Activated B cell treated with CpG ODN at 0.5 μM for 24 hours (primary cell): Measurements from ENCODE around the gene SCAI. TPM values are rescaled to one million over a fixed set of nuclear protein-coding genes. Genes with fewer than 3 reads are reported as not detected.
"Not testable (repeated sequence)": the region's sequence is repeated elsewhere in the genome, so short reads cannot be mapped to it uniquely, and the experiment has no call there.

ENCODE experiments used
- ATAC-seq: fragments of 200-7000 bp; cut with Tn5 transposase; one replicate; pipeline ENCODE4 v1.10.0; 2021; ENCODE audit warnings: low read depth, mild to moderate bottlenecking, moderate library complexity
- CTCF ChIA-PET: fragments of 350-600 bp; sonication (Branson Sonifier 250); formaldehyde crosslinking; loops from one replicate; lab custom pipeline; 2021; ENCODE audit warnings: antibody characterized with exemption; lab: Charles Lee
- POLR2A ChIA-PET: fragments of 350-600 bp; sonication (Branson Sonifier 250); formaldehyde crosslinking; loops from one replicate; lab custom pipeline; 2021; ENCODE audit warnings: antibody characterized with exemption; lab: Charles Lee
- DNase-seq: peaks from one replicate; pipeline ENCODE4 v3.0.0; 2022
- H3K27ac Mint-ChIP-seq: one replicate; pipeline ENCODE4 v1.8.0; 2020; ENCODE audit warnings: mixed read lengths
- H3K27me3 Mint-ChIP-seq: one replicate; pipeline ENCODE4 v1.8.0; 2021; ENCODE audit warnings: mixed read lengths
- H3K36me3 Mint-ChIP-seq: one replicate; pipeline ENCODE4 v1.8.0; 2021; ENCODE audit warnings: low read depth, mixed read lengths
- H3K4me1 Mint-ChIP-seq: one replicate; pipeline ENCODE4 v1.8.0; 2021; ENCODE audit warnings: mixed read lengths
- H3K4me3 Mint-ChIP-seq: one replicate; pipeline ENCODE4 v1.8.0; 2020; ENCODE audit warnings: mild to moderate bottlenecking, mixed read lengths
- H3K9me3 Mint-ChIP-seq: one replicate; pipeline ENCODE4 v1.8.0; 2020; ENCODE audit warnings: mixed read lengths
- CTCF ChIP-seq: fragments of 200-600 bp; IDR thresholded peaks from one replicate; pipeline ENCODE4 v1.8.0; 2022; ENCODE audit warnings: antibody characterized with exemption, mild to moderate bottlenecking
- intact Hi-C: fragments of 100-400 bp; cut with micrococcal nuclease; formaldehyde crosslinking; loops from one replicate; pipeline ENCODE4 v1.15.1; 2024
- total RNA-seq: library from RNA; stranded (reverse); gene quantifications from 2 replicates; pipeline ENCODE4 v1.2.3, GENCODE V29; 2022

The SCAI gene
- total RNA-seq, 1 donor from 2014 or later = 11.7 TPM

DNA sequence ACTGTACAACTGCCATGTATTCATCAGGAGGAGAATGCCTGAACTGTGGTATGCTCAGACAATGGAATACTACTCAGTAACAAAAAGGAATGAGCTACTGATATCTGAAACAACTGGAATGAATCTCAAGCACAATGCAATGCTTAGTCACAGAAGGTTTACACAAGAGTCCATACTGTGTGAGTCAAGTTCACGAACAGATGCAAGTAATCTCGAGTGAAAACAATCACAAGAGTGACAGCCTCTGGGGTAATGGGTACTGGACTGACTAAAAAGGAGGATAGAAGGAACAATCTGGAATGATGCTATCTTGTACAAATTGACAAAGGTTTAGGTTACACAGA lies 182.9 kb downstream of the SCAI start:
- POLR2A ChIA-PET = no interaction called here
- DNase-seq = no peak
- intact Hi-C loops = no loop called here
- no peak for ATAC-seq
- Mint-ChIP-seq H3K27me3 (no peaks in the 10 kb centered on the region), H3K27ac (no peak overlapping the region), H3K4me1 (peaks cover 15% of the 10 kb centered on the region), H3K4me3 (no peak overlapping the region), H3K9me3 (no peaks in the 10 kb centered on the region), H3K36me3 (peaks cover 7% of the 10 kb centered on the region)
- no peak for TF ChIP-seq CTCF
- CTCF ChIA-PET = no interaction called here

DNA sequence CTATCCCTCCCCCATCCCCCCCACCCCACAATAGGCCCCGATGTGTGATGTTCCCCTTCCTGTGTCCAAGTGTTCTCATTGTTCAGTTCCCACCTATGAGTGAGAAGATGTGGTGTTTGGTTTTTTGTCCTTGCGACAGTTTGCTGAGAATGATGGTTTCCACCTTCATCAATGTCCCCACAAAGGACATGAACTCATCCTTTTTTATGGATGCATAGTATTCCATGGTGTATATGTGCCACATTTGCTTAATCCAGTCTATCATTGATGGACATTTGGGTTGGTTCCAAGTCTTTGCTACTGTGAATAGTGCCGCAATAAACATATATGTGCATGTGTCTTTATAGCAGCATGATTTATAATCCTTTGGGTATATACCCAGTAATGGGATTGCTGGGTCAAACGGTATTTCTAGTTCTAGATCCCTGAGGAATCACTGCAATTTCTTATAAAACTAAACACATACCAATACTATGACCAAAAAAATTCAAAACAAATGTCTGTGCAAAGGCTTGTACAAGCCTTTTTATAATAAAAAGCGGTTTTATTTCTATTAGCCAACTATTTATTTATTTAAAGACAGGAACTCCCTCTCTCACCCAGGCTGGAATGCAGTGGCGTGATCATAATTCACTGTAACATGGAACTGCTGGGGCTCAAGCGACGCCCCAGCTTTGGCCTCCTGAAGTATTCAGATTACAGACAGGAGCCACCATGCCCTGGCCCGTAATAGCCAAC lies 183.5 kb downstream of the SCAI start:
- POLR2A ChIA-PET = interaction anchor here (0.7 kb wide), 1 partner anchor 103 kb away, joined by 4 read pairs; no protein-coding TSS in a partner anchor
- intact Hi-C loops, CTCF ChIA-PET, H3K9me3 Mint-ChIP-seq, H3K27me3 Mint-ChIP-seq, H3K27ac Mint-ChIP-seq, H3K36me3 Mint-ChIP-seq, H3K4me3 Mint-ChIP-seq, ATAC-seq, DNase-seq: not testable (repeated sequence)
- H3K4me1 Mint-ChIP-seq = peaks cover 12% of the 10 kb centered on the region

DNA sequence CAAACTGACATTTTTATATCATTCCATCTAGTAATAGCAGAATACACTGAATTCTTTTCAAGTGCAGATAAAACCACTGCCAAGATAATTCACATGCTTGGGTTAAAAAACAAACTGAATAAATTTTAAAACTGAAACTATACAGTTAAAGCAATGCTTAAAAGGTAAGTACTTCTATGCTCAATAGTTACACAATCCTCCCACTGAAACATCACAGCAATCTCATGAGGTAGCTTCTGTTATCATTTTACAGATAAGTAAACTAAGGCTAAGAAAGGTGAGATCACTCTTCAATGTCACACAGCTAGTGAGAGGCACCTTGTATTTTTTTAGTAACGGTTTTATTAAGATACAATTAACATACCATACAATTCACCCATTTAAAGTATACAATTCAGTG lies 189.1 kb downstream of the SCAI start:
- ChIA-PET POLR2A (no interaction called here), CTCF (no interaction called here)
- Mint-ChIP-seq H3K9me3 (no peaks in the 10 kb centered on the region), H3K36me3 (no peaks in the 10 kb centered on the region), H3K27me3 (no peaks in the 10 kb centered on the region), H3K27ac (no peak overlapping the region), H3K4me3 (no peak overlapping the region), H3K4me1 (peaks cover 17% of the 10 kb centered on the region)
- ATAC-seq (no peak), DNase-seq (no peak)
- no peak for TF ChIP-seq CTCF
- intact Hi-C loops = no loop called here

GRCh38 chr9:124950050-124950718 lies 193.1 kb downstream of the SCAI start:
- ATAC-seq = no peak
- Mint-ChIP-seq H3K36me3 (no peaks in the 10 kb centered on the region), H3K9me3 (no peaks in the 10 kb centered on the region), H3K4me3 (no peak overlapping the region), H3K4me1 (peaks cover 17% of the 10 kb centered on the region), H3K27ac (peak overlapping the region; percentile 74), H3K27me3 (no peaks in the 10 kb centered on the region)
- intact Hi-C loops = no loop called here
- CTCF ChIA-PET = interaction anchor here (2.1 kb wide), 1 partner anchor 9 kb away, joined by 4 read pairs; the partner anchor contains the start of gene GOLGA1
- POLR2A ChIA-PET = interaction anchor here (1.3 to 1.4 kb wide), 2 partner anchors 9 to 193 kb away, joined by 10 to 12 read pairs; partner anchors contain the start of gene SCAI
- no peak for TF ChIP-seq CTCF
- DNase-seq = no peak

DNA sequence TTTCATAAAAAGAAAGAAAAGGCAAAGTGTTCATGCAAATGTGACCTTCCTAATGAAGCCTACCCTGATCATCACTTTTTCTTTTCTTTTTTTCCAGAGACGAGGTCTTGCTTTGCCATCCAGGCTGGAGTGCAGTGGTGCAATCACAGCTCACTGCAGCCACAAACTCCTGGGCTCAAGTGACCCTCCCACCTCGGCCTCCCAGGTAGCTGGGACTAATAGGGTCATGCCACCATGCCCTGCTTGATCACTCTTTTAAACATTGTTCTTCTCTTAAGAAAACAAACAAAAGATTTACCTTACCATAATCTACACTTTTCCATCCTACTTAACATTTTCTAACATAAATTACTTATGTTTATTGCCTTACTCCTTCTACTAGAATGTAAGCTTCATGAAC lies 193.9 kb downstream of the SCAI start:
- Mint-ChIP-seq H3K4me3 (no peak overlapping the region), H3K9me3 (no peaks in the 10 kb centered on the region), H3K27ac (peak overlapping the region; percentile 74), H3K27me3 (no peaks in the 10 kb centered on the region), H3K36me3 (no peaks in the 10 kb centered on the region), H3K4me1 (peaks cover 17% of the 10 kb centered on the region)
- ChIA-PET CTCF (no interaction called here), POLR2A (interaction anchor here (1.4 kb wide), 1 partner anchor 194 kb away, joined by 12 read pairs; the partner anchor contains the start of gene SCAI)
- intact Hi-C loops = no loop called here
- DNase-seq (no peak), ATAC-seq (no peak)
- no peak for TF ChIP-seq CTCF
